Ureter (tissue), 1 donor: Measurements from ENCODE around the gene CYP21A2. TPM values are rescaled to one million over a fixed set of nuclear protein-coding genes. Genes with fewer than 3 reads are reported as not detected.
A peak's percentile ranks its signal among the peaks of the same experiment; 100 is the strongest.

Experiments used
- DNase-seq: peaks from one replicate; pipeline ENCODE4 v3.0.0-alpha.2; 2020; ENCODE audit warnings: low spot score
- total RNA-seq: library from RNA; stranded (reverse); gene quantifications from one replicate; pipeline ENCODE4 v1.2.4, GENCODE V29; 2023
- donor health status: DM: yes; HTN: yes; CAD: no.

Gene CYP21A2
- total RNA-seq, 1 donor from 2014 or later = 3.8 TPM

- DNase-seq = no peak
These were observed 44.3 kb downstream of the CYP21A2 start for GRCh38 chr6:32082478-32082877.

- peak; percentile 82 for DNase-seq
These were observed 44.7 kb downstream of the CYP21A2 start for GRCh38 chr6:32082935-32083334.

GRCh38 chr6:32083812-32084768 is 45.9 kb downstream of the CYP21A2 start:
- DNase-seq = no peak

- DNase-seq = no peak
These were observed 46.6 kb downstream of the CYP21A2 start for GRCh38 chr6:32084780-32085179.

- DNase-seq = no peak
These were observed 47.7 kb downstream of the CYP21A2 start for GRCh38 chr6:32085759-32086459.

GRCh38 chr6:32086661-32087573 is 48.7 kb downstream of the CYP21A2 start:
- no peak for DNase-seq

GRCh38 chr6:32087574-32088486 is 49.6 kb downstream of the CYP21A2 start:
- DNase-seq = peak; percentile 87

- DNase-seq = no peak
These were observed 50.4 kb downstream of the CYP21A2 start for GRCh38 chr6:32088487-32089049.

- no peak for DNase-seq
These were observed 51.0 kb downstream of the CYP21A2 start for GRCh38 chr6:32089082-32089828.

Other genes starting within 250 kb of the CYP21A2 start
- 105 TPM for gene VARS1, start 242.7 kb upstream of the CYP21A2 start, total RNA-seq
- gene LSM2, start 231.4 kb upstream of the CYP21A2 start, total RNA-seq = 35.6 TPM
- 1.7 TPM for gene HSPA1L, start 223.1 kb upstream of the CYP21A2 start, total RNA-seq
- 191 TPM for gene HSPA1A, start 222.9 kb upstream of the CYP21A2 start, total RNA-seq
- gene HSPA1B, start 210.7 kb upstream of the CYP21A2 start, total RNA-seq = 163 TPM
- gene NEU1, start 175.6 kb upstream of the CYP21A2 start, total RNA-seq = 29.2 TPM
- gene SLC44A4, start 159.4 kb upstream of the CYP21A2 start, total RNA-seq = 79.8 TPM
- gene EHMT2, start 140.7 kb upstream of the CYP21A2 start, total RNA-seq = 53.4 TPM
- gene ZBTB12, start 136.3 kb upstream of the CYP21A2 start, total RNA-seq = 6.4 TPM
- gene C2, start 110.7 kb upstream of the CYP21A2 start, total RNA-seq = 17.1 TPM
- gene CFB, start 92.3 kb upstream of the CYP21A2 start, total RNA-seq = 41.4 TPM
- 59.6 TPM for gene NELFE, start 79.4 kb upstream of the CYP21A2 start, total RNA-seq
- 73.7 TPM for gene SKIC2, start 79.2 kb upstream of the CYP21A2 start, total RNA-seq
- gene DXO, start 66.3 kb upstream of the CYP21A2 start, total RNA-seq = 29.3 TPM
- gene C4A, start 56.4 kb upstream of the CYP21A2 start, total RNA-seq = 71.1 TPM
- 152 TPM for gene C4B, start 23.6 kb upstream of the CYP21A2 start, total RNA-seq
- 121 TPM for gene TNXB, start 70.9 kb downstream of the CYP21A2 start, total RNA-seq
- gene ATF6B, start 89.8 kb downstream of the CYP21A2 start, total RNA-seq = 121 TPM
- gene FKBPL, start 91.9 kb downstream of the CYP21A2 start, total RNA-seq = 2.9 TPM
- 2.8 TPM for gene PRRT1, start 113.5 kb downstream of the CYP21A2 start, total RNA-seq
- 19.0 TPM for gene PPT2, start 115.7 kb downstream of the CYP21A2 start, total RNA-seq
- gene EGFL8, start 126.2 kb downstream of the CYP21A2 start, total RNA-seq = 26.3 TPM
- gene AGPAT1, start 137.7 kb downstream of the CYP21A2 start, total RNA-seq = 65.0 TPM
- 44.4 TPM for gene RNF5, start 140.0 kb downstream of the CYP21A2 start, total RNA-seq
- 16.9 TPM for gene AGER, start 145.8 kb downstream of the CYP21A2 start, total RNA-seq
- 103 TPM for gene PBX2, start 151.8 kb downstream of the CYP21A2 start, total RNA-seq
- 33.9 TPM for gene GPSM3, start 154.2 kb downstream of the CYP21A2 start, total RNA-seq
- 19.4 TPM for gene NOTCH4, start 185.7 kb downstream of the CYP21A2 start, total RNA-seq